Transverse colon (tissue), 4 donors: ENCODE results near the gene GRIK4. TPM values are rescaled to one million over a fixed set of nuclear protein-coding genes. Genes with fewer than 3 reads are reported as not detected.

Experiments used
- DNase-seq: peaks from one replicate; pipeline ENCODE4 v3.0.0-alpha.2; 2019
- H3K27ac ChIP-seq, 4 donors: fragments of 200-600 bp; sonication (generic); 2 replicates each; pipeline ENCODE4 v1.5.1; 2016 to 2018; ENCODE audit warnings: inconsistent platforms in 4 of 4
- H3K27me3 ChIP-seq: fragments of 200-600 bp; sonication (generic); 2 replicates; pipeline ENCODE4 v1.5.1; 2017; ENCODE audit warnings: inconsistent platforms
- H3K36me3 ChIP-seq, 4 donors: fragments of 200-600 bp; sonication (generic); 2 replicates each; pipeline ENCODE4 v1.5.1; 2017 to 2019; ENCODE audit warnings: inconsistent platforms in 4 of 4
- H3K4me1 ChIP-seq, 4 donors: fragments of 200-600 bp; sonication (generic); 2 replicates each; pipeline ENCODE4 v1.5.1; 2017 to 2020; ENCODE audit warnings: inconsistent platforms in 4 of 4
- H3K4me3 ChIP-seq, 4 donors: fragments of 200-600 bp; sonication (generic); 1 replicate in 1 of 4; 2 replicates in 3 of 4; pipeline versions ENCODE4 v1.5.1 to v1.6.1; 2017 to 2019; ENCODE audit warnings: inconsistent platforms in 4 of 4
- H3K9me3 ChIP-seq, 2 donors: fragments of 200-600 bp; sonication (generic); 2 replicates each; pipeline ENCODE4 v1.5.1; 2017 to 2019; ENCODE audit warnings: inconsistent platforms in 2 of 2
- EP300 ChIP-seq: sonication (generic); formaldehyde crosslinking; IDR thresholded peaks from one replicate; pipeline ENCODE4 v1.6.1; 2017; ENCODE audit warnings: antibody characterized with exemption, low read depth
- POLR2A ChIP-seq: fragments of 450-650 bp; IDR thresholded peaks from one replicate; pipeline ENCODE4 v1.6.1; 2016; ENCODE audit warnings: antibody characterized with exemption, mild to moderate bottlenecking, moderate library complexity
- POLR2AphosphoS5 ChIP-seq, 3 donors: sonication (generic); formaldehyde crosslinking; IDR thresholded peaks; one replicate each; pipeline ENCODE4 v1.6.1; 2016; ENCODE audit warnings: antibody characterized with exemption in 3 of 3
- WGBS, 2 donors: methylation state at CpG; one replicate each; pipeline ENCODE4 v1.1.5; 2018; ENCODE audit warnings: low coverage in 1 of 2; 5-methylcytosine and 5-hydroxymethylcytosine counted together
- in situ Hi-C, 4 donors: fragments of 200-750 bp; cut with MboI; loops; one replicate each; pipeline versions ENCODE4 v1.15.0 to v1.15.1; 2017; ENCODE audit warnings: low sequenced_read_pairs in 3 of 4, low pct_ligation_motif_present in 1 of 4, low pct_unique_long_range_greater_than_20kb in 1 of 4
- intact Hi-C: fragments of 100-400 bp; cut with DNase I; formaldehyde crosslinking; loops from one replicate; pipeline ENCODE4 v1.15.1; 2023; ENCODE audit warnings: low total_unique reads
- total RNA-seq, 4 donors: library from RNA; depleted of rRNA; stranded (reverse); fragments of >200 nt; gene quantifications; one replicate each; pipeline ENCODE4 v1.1.0, GENCODE V29; 2016
- TF ChIP-seq, protein P1 (sequence below), 5 experiments: fragments of 200-600 bp in 3 of 5; fragments of 450-650 bp in 2 of 5; sonication (generic) in 3 of 5; IDR thresholded peaks; 1 replicate in 2 of 5; 2 replicates in 3 of 5; pipeline ENCODE4 v1.5.1; 2016 to 2017; ENCODE audit warnings: antibody characterized with exemption in 5 of 5, inconsistent platforms in 3 of 5, mild to moderate bottlenecking in 2 of 5, moderate library complexity in 1 of 5

The GRIK4 gene
- total RNA-seq, 4 donors from 2014 or later = 2.6 TPM; not detected in 3

DNA sequence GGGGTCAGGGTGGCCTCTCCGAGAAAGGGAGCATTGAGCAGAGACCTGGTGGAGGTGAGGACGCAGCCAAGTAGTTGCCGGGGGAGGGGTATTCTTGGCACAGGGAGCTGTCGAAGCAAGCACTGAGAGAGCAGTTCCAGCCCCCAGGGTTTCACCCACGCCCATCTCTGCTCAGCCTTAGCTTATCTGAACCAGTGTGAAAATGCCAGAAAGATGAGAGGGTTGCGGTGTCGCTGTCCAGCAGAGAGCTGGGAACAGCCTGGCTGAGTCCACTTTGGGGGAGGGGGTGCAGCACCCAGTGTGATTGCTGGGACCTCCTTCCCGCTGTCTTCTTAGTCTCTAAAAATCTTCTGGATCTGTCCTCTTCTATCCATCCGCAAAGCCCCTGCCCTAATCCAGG lies 389.1 kb downstream of the GRIK4 start:
- Histone ChIP-seq H3K9me3 (no peaks in the 10 kb centered on the region), H3K4me3 (no peak overlapping the region), H3K36me3 (no peaks in the 10 kb centered on the region), H3K27ac (no peak overlapping the region), H3K27me3 (no peaks in the 10 kb centered on the region), H3K4me1 (no peaks in the 10 kb centered on the region)
- intact Hi-C loops = no loop called here
- no peak for DNase-seq
- 59 to 100% methylated on average over 1 to 9 of the region's 9 CpGs for WGBS, 2 donors
- in situ Hi-C loops = no loop called here
- TF ChIP-seq POLR2A (no peak), EP300 (no peak), POLR2AphosphoS5 (IDR thresholded peaks at IDR 0.05) (no peak)
- TF ChIP-seq, protein P1, sequence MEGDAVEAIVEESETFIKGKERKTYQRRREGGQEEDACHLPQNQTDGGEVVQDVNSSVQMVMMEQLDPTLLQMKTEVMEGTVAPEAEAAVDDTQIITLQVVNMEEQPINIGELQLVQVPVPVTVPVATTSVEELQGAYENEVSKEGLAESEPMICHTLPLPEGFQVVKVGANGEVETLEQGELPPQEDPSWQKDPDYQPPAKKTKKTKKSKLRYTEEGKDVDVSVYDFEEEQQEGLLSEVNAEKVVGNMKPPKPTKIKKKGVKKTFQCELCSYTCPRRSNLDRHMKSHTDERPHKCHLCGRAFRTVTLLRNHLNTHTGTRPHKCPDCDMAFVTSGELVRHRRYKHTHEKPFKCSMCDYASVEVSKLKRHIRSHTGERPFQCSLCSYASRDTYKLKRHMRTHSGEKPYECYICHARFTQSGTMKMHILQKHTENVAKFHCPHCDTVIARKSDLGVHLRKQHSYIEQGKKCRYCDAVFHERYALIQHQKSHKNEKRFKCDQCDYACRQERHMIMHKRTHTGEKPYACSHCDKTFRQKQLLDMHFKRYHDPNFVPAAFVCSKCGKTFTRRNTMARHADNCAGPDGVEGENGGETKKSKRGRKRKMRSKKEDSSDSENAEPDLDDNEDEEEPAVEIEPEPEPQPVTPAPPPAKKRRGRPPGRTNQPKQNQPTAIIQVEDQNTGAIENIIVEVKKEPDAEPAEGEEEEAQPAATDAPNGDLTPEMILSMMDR (IDR thresholded peaks at IDR 0.05) = no peak

DNA sequence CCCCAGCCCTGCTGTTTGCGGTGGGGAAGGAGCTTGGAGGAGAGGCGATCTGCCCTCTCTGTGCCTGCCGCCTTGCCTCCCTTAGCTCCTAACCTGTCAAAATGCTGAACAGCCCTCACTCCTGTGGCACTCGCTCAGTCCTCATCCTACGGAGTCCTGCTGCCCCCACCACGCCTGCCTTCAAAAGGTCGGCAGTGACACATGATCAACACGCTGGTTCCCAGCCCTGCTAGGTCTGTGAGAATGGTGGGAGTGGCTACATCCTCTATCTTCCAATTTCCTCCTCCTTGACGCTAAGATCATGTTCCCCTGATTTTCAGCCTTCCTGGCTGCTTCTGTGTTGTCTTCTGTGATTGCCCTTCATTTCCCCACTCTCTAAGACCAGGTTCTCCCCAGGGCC lies 392.1 kb downstream of the GRIK4 start:
- WGBS, 2 donors = 48 to 51% methylated on average over 2 to 9 of the region's 9 CpGs
- Histone ChIP-seq H3K4me1 (no peaks in the 10 kb centered on the region), H3K27me3 (no peaks in the 10 kb centered on the region), H3K9me3 (no peaks in the 10 kb centered on the region), H3K36me3 (no peaks in the 10 kb centered on the region), H3K27ac (no peak overlapping the region), H3K4me3 (no peak overlapping the region)
- intact Hi-C loops = no loop called here
- in situ Hi-C loops = no loop called here
- no peak for DNase-seq
- TF ChIP-seq POLR2AphosphoS5 (IDR thresholded peaks at IDR 0.05) (no peak), EP300 (no peak), POLR2A (no peak)
- TF ChIP-seq, protein P1 (IDR thresholded peaks at IDR 0.05) = no peak

DNA sequence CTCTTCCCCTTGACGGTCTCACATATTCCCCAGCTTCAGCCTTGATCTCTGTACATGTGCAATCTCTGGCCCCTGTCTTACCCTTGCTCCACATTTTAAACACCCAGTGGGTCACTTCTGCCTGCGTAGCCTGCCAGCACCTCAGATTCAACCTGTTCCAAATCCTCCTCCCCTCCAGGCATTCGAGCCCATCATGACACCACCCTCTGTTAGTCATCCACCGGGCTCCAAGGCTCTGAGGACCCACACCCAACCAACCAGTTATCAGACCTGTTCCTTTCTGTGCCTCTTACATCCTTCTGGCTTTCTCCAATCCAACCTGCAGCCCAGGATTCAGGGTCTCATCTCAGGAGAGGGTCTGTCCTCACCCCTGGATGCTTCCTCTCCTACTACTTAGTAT lies 392.6 kb downstream of the GRIK4 start:
- 78 to 83% methylated on average over 4 of the region's 4 CpGs for WGBS, 2 donors
- TF ChIP-seq, protein P1 (IDR thresholded peaks at IDR 0.05) = no peak
- TF ChIP-seq POLR2A (no peak), POLR2AphosphoS5 (IDR thresholded peaks at IDR 0.05) (no peak), EP300 (no peak)
- H3K4me3 ChIP-seq = no peak overlapping the region
- DNase-seq = no peak
- intact Hi-C loops (no loop called here), in situ Hi-C loops (no loop called here)
- H3K36me3 ChIP-seq = no peaks in the 10 kb centered on the region
- no peaks in the 10 kb centered on the region for H3K9me3 ChIP-seq
- no peaks in the 10 kb centered on the region for H3K27me3 ChIP-seq
- H3K27ac ChIP-seq = no peak overlapping the region
- H3K4me1 ChIP-seq = no peaks in the 10 kb centered on the region

DNA sequence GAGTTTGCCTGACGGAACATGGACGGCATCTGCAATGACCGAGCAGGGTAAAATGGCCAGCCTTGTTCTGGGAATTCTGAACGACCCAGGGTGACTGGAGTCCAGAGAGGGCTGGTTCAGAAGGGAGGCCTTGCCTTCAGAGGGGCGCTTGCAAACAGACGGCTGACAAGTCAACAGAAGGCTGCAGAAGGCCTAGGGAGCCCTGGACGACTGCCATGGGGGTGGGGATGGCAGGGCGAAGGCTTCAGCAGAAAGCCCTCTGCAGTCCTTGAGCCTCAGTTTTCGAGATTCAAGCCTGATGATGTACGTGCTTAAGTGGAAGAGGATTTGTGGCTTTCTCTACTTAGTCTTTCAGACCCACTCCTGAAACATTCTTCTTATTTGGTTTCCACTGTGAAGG lies 395.2 kb downstream of the GRIK4 start:
- intact Hi-C loops (no loop called here), in situ Hi-C loops (no loop called here)
- Histone ChIP-seq H3K9me3 (no peaks in the 10 kb centered on the region), H3K4me3 (no peak overlapping the region), H3K27me3 (no peaks in the 10 kb centered on the region), H3K4me1 (no peaks in the 10 kb centered on the region), H3K36me3 (no peaks in the 10 kb centered on the region), H3K27ac (no peak overlapping the region)
- DNase-seq = no peak
- TF ChIP-seq, protein P1 (IDR thresholded peaks at IDR 0.05) = no peak
- TF ChIP-seq POLR2AphosphoS5 (IDR thresholded peaks at IDR 0.05) = no peak
- no peak for TF ChIP-seq EP300
- no peak for TF ChIP-seq POLR2A
- WGBS, 2 donors = 82 to 90% methylated on average over 2 to 10 of the region's 10 CpGs
